HG03520 (cell line): ENCODE data around the gene ACYP2.
A peak's percentile ranks its signal among the peaks of the same experiment; 100 is the strongest.
"Not testable (repeated sequence)": the region's sequence is repeated elsewhere in the genome, so short reads cannot be mapped to it uniquely, and the experiment has no call there.

Source experiments
- ATAC-seq: cut with Tn5 transposase; IDR thresholded peaks from one replicate; pipeline ENCODE4 v1.9.1; 2021; ENCODE audit warnings: mild to moderate bottlenecking, moderate library complexity; ENCODE audit not compliant: unreplicated experiment

The ACYP2 gene

DNA sequence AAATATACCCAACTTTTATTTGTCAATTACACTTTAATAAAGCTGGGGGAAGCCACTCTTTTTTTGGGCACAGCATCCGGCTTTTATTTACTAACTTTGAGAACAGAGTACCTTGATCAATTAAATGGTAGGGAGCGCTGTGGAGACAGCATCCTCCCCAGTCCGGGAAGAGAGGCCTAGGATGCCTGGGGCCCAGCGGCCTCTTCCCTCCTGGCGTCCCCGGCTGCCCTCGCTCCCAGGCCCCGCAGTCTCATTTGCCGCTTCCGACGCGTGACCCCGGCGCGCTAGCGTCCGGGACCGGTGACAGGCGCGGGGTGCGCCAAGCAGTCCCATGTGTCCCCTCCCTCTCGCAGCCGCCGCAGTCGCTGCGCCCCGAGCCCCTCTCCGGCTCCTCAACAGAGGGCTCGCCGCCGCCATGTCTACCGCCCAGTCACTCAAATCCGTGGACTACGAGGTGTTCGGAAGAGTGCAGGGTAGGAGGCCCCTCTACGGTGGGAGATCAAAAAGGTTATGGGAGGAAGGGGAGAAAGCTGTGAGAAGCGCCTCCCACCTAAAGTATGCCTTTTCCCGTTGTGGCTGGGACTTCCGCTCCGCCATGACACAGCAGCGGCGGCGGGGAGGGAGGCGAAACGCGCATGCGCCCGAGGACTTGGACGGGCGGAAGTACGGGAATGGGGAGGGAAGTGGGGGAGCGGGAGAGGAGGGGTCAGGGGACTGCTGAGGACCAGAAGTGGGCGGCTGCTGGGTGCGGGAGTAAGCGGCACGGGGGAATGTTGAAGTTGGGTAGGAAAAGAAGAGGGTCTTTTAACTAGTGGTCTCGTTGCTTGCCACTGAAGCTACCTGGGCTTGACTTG lies at the start of gene ACYP2:
ACYP2 (plus strand) TSS at position 332 of the 854 bp plus-strand sequence.
- peak; percentile 85 for ATAC-seq

DNA sequence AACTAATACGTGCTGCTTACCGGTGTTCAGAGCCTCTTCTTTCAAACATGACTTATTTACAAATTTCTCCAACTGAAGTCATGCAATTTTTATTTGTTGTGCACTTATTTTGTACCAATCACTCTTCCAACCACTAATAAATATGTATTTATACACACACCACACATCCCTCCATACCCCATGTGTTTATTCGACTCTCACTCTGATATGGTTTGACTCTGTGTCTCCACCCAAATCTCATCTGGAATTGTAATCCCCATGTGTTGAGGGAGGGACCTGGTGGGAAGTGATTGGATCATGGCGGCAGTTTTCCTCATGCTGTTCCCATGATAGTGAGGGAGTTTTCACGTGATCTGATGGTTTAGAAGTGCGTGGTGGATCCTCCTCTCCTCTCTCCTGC lies 49.5 kb upstream of the ACYP2 start:
- ATAC-seq: no peak

DNA sequence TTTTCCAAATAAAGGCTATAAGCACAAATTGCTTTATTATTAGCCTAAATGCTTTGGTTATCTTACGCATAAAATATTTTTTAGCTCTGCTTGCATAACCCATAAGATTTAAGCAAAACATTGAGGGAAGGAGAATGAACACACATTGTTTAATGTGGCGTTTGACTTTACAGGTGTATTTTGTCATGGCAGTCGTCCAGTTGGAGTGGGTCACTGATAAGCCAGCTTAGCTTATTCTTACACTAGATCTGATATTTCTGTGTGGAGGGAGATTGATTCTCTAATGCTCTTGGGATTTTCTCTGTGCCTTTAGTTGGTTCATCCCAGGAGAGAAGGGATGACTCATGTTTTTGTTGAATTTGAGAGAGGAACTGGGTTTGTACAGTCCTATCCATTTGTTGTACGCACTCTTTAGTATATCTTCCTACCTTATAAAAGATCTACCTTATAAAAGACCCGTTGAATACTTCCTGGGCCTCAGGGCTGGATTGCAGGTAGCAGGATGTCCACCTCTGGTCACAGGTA lies 47.5 kb upstream of the ACYP2 start:
- ATAC-seq: no peak

DNA sequence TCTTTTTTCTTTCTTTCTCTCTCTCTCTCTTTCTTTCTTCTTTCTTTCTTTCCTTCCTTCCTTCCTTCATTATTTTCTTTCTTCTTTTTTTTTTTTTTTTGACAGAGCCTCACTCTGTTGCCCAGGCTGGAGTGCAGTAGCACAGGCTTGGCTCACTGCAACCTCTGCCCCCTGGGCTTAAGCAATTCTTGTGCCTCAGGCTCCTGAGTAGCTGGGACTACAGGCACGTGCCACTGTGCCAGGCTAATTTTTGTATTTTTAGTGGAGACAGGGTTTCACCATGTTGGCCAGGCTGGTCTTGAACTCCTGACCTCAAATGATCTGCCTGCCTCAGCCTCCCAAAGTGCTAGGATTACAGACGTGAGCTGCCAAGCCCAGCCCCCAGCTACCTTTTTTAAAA lies 42.9 kb upstream of the ACYP2 start:
- not testable (repeated sequence) for ATAC-seq

DNA sequence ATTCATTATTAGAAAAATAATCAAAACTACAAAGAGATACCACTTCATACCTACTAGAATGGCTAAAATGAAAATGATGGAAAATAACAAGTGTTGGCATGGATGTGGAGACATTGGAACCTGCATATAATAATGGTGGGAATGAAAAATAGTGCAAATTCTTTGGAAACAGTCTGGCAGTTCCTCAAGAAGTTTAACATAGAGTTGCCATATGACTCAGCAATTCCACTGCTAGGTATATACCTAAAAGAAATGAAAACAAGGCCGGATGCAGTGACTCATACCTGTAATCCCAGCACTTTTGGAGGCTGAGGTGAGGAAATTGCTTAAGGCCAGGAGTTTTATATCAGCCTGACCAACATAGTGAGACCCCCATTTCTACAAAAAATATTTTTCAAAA lies 41.6 kb upstream of the ACYP2 start:
- no peak for ATAC-seq

DNA sequence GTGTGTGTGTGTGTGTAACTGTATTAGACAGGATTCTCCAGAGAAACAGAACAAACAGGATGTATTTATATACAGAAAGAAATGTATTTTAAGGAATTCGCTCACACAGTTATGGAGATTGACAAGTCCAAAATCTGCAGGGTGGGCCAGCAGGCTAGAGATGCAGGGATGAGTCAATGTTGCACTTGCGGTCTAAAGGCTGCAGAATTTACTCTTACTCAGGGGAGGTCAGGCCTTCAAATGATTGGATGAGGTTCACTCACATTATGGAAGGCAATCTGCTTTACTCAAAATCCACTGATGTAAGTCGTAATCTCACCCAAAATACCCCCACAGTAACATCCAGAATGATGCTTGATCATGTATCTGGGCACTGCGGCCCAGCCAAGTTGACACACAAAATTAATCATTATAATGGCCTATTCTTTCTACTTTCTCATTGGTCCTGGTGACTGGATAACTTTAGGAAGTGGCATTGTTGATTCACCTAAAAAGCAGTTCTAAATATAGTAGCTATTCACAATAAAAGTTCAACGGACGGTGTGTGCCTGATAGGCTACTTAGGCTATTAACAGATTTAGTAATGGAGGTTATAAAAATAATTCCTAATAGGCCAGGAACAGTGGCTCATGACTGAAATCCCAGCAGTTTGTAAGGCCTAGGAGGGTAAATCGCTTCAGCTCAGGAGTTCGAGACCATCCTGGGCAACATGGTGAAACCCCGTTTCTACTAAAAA lies 40.6 kb upstream of the ACYP2 start:
- no peak for ATAC-seq

DNA sequence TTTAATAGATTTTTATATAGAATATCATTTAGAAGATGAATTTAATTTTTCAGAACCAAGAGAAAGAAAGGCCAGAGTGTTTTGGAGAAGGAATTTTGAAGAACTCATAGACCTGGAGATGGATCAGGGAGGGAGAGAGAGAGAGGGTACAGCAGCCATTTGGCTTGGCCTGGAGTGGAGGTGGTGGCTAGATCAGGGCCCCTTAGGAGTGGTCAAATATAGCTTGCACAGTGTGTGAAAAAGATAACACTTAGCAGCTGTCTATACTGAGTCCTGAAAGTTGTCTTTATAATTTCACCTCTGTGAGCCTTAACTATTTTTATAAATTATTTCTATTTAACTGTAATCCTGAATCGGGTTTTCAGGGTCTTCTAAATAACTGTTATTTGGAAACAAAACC lies 38.8 kb upstream of the ACYP2 start:
- ATAC-seq: no peak

DNA sequence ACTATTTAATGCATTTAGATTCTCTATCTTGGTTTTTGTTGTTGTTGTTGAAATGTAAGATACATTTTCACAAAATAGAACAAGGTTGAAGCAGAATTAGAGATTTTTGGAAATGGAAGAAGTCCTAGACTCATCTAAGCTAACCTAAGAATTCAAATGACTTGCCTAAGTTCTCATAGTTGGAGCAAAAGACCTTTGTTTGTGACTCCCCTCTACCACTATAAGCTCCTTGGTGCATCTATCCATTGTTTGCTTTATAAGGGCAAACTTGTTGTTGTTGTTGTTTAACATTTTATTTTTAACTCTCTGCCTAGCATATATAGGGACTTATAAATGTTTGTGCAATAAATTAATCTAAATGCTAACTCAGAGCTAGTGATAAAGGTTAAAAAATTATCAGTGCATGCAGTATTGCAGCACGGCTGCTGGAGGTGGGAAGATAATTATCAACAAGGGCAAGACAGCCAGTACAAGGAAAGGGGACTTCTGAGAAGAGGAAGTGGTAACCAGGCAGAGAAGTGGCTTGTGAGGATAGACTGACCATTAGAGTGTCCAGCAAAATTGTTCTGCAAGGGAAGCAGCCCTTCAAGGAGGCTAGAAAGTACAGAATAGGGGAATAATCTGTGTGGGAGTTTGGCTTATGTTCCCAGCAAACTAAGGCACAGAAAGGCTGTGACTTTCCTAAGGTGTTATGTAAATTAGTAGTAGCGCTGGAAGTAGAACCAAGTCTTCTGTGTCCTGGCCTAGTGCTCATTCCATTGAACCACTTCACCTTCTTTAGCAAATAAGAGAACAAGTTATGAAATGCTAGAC lies 38.1 kb upstream of the ACYP2 start:
- ATAC-seq: no peak

DNA sequence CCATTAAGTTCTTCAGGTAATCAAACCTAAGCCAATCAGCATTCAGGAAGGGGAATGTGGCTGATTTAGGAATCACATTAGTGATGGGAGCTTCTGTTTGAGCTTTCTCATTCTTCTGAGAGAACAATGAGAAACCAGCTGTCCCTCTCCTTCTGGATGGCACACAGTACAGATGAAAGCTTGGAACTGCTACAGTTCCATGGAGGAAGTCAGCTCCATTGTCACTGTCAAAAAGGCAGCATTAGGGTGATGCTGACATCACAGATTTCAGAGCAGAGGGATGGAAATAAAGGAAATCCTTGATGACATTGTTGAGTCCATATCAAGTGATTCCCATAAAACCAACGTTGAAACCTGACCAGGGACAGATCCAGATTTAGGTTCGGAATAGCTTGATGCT lies 36.1 kb upstream of the ACYP2 start:
- ATAC-seq: no peak

DNA sequence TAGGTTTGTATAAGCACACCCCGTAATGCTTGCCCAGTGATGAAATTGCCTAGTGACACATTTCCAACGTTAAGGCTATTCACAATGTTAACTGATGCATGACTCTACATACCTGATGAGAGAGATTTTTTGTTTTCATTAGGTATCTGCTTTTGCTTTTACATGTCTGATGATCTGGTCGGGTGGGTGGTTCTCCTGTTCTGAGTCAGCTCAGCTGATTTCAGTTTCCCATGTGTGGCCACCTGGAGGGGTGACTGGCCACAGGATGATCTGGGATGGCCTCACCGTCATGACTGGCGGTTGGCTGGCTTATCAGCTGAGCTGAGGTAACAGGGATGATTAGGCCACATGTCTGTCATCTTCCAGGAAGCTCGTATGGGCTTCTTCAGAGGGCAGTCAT lies 33.8 kb upstream of the ACYP2 start:
- ATAC-seq: peak; percentile 97

DNA sequence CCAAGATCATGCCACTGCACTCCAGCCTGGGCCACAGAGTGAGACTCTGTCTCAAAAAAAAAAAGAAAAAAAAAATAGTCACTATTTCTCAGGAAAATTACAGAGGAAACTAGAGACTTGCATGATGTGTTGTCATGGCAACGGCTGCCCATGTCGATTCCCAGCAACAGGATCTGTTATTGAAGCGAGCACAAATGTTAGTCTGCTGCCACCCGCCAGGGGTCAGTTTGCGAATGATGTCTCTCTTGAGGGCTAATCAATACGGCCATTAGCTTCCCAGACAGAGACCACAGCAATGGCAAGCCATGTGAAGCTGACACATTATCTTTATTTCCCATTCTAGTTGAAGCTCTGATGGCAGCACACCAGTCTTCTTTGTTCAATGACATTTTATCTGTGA lies 32.4 kb upstream of the ACYP2 start:
- no peak for ATAC-seq

DNA sequence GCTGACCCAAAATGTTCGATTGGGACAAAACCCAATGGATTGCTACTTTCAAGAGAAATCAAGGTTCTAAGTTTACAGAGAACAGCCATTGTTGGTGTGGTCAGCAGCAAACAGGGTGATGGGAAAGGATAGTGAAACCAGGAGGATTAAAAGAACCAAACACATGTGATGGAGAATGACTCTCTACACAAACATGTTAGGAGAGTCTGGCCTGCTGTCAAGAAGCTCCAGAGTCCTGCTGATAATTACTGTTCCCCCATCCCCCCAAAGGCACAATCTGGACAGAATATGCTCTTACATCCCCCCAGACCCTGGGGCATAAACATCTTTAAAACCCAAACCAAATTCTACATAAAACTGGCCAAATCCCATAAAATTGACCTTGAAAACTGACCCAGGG lies 32.0 kb upstream of the ACYP2 start:
- no peak for ATAC-seq

DNA sequence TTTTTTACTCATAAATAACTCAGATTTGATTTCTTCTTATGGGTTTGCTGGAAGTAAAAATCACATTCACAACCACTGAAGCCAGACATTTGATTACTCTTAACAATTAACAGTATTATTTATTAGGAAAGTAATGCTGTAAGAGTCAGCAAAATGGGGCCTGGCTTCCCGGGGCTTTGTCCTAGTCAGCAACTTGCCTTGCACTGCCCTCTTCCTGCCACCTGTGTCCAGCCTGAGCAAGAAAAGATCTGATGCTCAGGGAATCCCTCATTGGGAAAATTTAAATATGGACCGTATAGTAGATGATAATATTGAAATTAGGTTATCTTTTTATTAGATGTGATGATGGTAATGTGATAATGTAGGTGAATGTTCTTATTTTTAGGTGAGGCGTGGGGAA lies 30.8 kb upstream of the ACYP2 start:
- ATAC-seq: no peak

DNA sequence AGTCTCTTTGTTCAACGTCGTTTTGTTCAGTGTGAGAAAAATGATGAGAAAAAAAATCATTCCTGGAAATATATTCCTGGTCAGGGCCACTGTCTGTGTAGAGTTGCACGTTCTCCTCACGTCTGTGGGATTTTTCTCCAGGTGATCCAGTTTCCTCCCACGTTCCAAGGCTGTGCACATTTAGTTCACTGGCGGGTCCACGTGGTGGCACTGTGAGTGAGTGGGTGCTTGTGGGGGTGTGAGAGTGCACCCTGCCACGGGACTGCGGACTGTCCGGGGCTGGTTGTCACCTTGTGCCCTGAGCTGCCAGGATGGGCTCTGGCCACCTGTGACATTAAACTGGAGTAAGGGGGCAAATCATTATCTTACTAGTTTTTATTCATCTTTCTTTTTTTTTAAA lies 30.3 kb upstream of the ACYP2 start:
- no peak for ATAC-seq

DNA sequence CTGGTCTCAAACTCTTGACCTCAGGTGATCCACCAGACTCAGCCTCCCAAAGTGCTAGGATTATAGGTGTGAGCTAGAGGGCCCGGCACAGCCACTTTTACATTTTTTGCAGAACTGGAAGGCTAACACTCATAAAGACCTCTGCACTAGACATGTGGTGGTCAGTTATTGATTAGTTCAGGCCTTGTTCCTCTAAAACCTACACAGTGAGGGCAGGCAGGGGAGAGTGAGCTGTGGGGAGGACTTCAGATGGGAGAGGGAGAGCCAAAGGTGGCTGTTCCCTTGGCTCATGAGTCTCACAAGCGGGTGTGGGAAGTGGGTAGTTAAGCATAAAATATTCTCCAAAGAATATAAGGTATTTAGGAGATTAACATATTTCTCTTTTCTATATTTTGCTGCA lies 29.3 kb upstream of the ACYP2 start:
- ATAC-seq: no peak

DNA sequence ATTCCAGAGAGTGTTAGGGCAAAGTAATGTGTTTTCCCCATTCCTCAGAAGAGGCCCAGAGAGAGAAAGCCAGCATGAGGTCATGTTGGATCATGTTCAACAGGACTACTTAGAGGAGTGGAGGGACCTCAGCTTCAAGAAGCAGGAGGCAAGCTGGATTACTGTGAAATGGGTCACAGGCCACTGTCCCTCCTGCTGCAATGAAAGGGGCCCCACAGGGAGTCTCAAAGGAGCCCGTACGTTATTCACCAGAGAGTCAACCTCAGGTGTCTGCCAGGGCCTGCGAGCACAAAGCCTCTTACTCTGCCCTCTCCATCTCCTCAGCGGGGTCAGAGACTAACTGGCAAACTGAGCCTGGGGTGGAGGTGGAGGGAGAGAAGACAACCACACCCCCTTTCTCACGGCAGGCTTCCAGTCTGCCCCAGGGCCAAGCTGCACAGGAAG lies 27.2 kb upstream of the ACYP2 start:
- no peak for ATAC-seq

DNA sequence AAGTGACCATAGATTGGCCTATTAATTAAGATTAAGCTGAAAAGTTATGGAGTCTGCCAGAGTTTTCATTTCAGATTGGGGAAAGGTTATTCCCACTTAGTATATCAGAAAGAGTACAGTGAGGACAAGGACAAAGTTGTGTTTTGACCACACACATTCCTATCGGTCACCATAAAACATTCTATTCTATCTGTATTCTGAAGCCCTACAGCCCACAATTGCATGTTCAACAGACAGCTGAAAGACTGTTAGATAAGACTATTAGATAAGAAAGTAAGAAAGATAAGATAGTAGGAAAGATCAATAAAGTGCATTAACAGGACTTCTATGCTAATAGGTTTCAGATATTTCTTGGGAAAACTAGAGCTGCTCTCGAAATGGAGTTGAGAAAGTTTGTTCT lies 26.7 kb upstream of the ACYP2 start:
- no peak for ATAC-seq

DNA sequence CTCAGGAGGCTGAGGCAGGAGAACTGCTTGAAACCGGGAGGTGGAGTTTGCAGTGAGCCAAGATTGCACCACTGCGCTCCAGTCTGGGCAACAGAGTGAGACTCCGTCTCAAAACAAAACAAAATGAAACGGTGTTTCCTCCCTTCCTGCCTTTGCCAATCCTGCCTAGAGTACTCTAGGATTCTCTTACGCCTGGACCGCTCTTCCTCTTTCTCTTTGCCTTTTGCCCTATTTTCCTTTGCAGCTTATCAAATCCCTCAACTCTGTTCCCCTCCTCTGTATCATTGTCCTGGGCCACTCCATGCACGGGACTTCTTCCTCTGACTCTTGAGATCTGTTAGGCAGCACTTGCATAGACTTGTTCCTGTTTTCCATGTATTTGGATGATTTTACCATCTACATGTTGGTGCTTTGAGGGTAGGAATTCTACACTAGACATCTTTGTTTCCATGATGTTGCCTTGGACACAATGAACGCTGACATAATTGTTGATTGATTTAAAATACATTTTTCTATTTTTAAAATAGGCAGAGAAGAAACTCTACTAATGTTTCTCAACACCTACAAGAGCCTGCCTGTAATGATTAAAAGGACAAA lies 24.8 kb upstream of the ACYP2 start:
- ATAC-seq: no peak

DNA sequence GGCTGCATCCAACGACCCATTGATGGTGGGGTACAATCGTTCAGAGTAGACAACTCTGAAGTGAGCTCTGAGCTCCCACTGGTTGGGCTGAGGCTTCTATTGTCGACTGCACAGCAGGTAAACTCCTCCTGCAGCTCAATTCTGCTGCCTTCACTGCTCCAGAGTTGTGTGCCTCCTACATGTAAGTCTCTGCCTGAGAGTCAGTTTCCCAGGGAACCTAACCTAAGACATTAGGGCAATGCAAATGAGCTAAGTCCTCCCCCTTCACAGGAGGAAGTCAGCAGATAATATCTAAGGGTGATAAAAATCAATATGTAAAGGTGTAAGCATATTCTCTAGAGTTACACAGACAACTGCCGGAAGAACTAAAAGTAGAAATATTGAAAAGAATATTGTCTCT lies 22.5 kb upstream of the ACYP2 start:
- ATAC-seq: peak; percentile 50

DNA sequence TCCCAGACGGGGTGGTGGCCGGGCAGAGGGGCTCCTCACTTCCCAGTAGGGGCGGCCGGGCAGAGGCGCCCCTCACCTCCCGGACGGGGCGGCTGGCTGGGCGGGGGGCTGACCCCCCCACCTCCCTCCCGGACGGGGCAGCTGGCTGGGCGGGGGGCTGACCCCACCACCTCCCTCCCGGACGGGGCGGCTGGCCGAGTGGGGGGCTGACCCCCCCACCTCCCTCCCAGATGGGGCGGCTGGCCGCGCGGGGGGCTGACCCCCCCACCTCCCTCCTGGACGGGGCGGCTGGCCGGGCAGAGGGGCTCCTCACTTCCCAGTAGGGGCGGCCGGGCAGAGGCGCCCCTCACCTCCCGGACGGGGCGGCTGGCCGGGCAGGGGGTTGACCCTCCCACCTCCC lies 20.0 kb upstream of the ACYP2 start:
- ATAC-seq: not testable (repeated sequence)

DNA sequence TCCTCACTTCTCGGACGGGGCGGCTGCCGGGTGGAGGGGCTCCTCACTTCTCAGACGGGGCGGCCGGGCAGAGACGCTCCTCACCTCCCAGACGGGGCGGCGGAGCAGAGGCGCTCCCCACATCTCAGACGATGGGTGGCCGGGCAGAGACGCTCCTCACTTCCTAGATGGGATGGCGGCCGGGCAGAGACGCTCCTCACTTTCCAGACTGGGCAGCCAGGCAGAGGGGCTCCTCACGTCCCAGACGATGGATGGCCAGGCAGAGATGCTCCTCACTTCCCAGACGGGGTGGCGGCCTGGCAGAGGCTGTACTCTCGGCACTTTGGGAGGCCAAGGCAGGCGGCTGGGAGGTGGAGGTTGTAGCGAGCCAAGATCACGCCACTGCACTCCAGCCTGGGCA lies 19.3 kb upstream of the ACYP2 start:
- not testable (repeated sequence) for ATAC-seq
